SU-DHL-6 (cell line): ENCODE results near the gene SRXN1.

ENCODE experiments used
- EZH2phosphoT487 ChIP-seq: fragments of 200-600 bp; sonication (generic), shearing (Covaris generic); conservative IDR thresholded peaks from 2 replicates; pipeline ENCODE4 v1.6.1; 2018; ENCODE audit warnings: mild to moderate bottlenecking, antibody characterized with exemption, low read length, moderate library complexity, mixed read lengths
- TF ChIP-seq, protein P1 (sequence below): fragments of 200-600 bp; sonication (generic); IDR thresholded peaks from one replicate; pipeline ENCODE4 v1.5.1; 2017; ENCODE audit warnings: antibody characterized with exemption, mild to moderate bottlenecking, low read length, moderate library complexity; ENCODE audit not compliant: insufficient read depth, poor library complexity, severe bottlenecking

DNA sequence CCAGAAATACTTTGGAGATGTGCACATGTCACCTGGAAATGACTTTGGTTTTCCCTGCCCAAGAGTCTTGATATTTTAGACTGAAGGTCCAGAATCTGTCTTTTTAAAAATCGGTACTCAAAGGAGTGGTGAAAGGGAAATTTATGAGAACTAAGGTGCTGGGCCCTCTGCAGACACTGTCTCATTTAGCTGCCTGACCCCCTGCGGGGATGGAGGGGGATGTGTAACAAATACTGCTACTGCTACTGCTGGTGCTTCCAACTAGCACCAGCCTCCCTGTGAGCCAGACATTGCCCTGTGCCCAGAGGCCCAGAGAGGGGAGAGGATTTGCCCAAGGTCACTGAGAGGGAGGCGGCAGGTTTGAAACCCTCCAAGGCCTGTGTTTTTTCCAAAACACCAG, 15.6 kb upstream of the SRXN1 start:
- TF ChIP-seq, protein P1, sequence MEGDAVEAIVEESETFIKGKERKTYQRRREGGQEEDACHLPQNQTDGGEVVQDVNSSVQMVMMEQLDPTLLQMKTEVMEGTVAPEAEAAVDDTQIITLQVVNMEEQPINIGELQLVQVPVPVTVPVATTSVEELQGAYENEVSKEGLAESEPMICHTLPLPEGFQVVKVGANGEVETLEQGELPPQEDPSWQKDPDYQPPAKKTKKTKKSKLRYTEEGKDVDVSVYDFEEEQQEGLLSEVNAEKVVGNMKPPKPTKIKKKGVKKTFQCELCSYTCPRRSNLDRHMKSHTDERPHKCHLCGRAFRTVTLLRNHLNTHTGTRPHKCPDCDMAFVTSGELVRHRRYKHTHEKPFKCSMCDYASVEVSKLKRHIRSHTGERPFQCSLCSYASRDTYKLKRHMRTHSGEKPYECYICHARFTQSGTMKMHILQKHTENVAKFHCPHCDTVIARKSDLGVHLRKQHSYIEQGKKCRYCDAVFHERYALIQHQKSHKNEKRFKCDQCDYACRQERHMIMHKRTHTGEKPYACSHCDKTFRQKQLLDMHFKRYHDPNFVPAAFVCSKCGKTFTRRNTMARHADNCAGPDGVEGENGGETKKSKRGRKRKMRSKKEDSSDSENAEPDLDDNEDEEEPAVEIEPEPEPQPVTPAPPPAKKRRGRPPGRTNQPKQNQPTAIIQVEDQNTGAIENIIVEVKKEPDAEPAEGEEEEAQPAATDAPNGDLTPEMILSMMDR: no peak
- no peak for TF ChIP-seq EZH2phosphoT487
